H1 (cell line): ENCODE results near the gene ELMO1.

ENCODE experiments used
- ASH2L ChIP-seq: fragments of 200-600, 300-600 bp; sonication (generic); IDR thresholded peaks from one replicate; pipeline ENCODE4 v1.7.1; 2017; ENCODE audit warnings: low read length
- CHD2 ChIP-seq: IDR thresholded peaks from 2 replicates; pipeline ENCODE4 v1.6.1; 2012; ENCODE audit warnings: low read length, improper control_type of control experiment
- CTCF ChIP-seq, 3 experiments: IDR thresholded peaks; 1 replicate in 2 of 3; 2 replicates in 1 of 3; pipeline versions ENCODE4 v1.5.1 to v1.6.1; 2011; ENCODE audit warnings: low read length in 3 of 3, mild to moderate bottlenecking in 3 of 3, inconsistent platforms in 2 of 3, low read depth in 1 of 3, moderate library complexity in 1 of 3; ENCODE audit not compliant: insufficient read depth in 1 of 3; ENCODE audit errors: control extremely low read depth in 1 of 3
- EZH2 ChIP-seq: fragments of 200-600 bp; sonication (generic); IDR thresholded peaks from 2 replicates; pipeline ENCODE4 v1.7.1; 2012; ENCODE audit warnings: low read depth, mild to moderate bottlenecking, moderate library complexity, low read length, inconsistent platforms; ENCODE audit not compliant: severe bottlenecking
- GTF2F1 ChIP-seq: IDR thresholded peaks from 2 replicates; pipeline ENCODE4 v1.6.1; 2012; ENCODE audit warnings: low read depth, low read length, improper control_type of control experiment, borderline replicate concordance
- JUND ChIP-seq: IDR thresholded peaks from 2 replicates; pipeline ENCODE4 v1.6.1; 2011; ENCODE audit warnings: mild to moderate bottlenecking, improper control_type of control experiment, low read length
- SP1 ChIP-seq: IDR thresholded peaks from 2 replicates; pipeline ENCODE4 v1.6.1; 2011; ENCODE audit warnings: low read depth, low read length
- TAF1 ChIP-seq: IDR thresholded peaks from 2 replicates; pipeline ENCODE4 v1.6.1; 2011; ENCODE audit warnings: mild to moderate bottlenecking, low read depth, low read length
- YY1 ChIP-seq: IDR thresholded peaks from 2 replicates; pipeline ENCODE4 v1.6.1; 2011; ENCODE audit warnings: low read depth, mild to moderate bottlenecking, low read length

- TF ChIP-seq CTCF (IDR thresholded peaks at IDR 0.05; ENCODE audit: control extremely low read depth in 1 of 3, insufficient read depth in 1 of 3, low read depth in 1 of 3, low read length in 3 of 3): no peak
- no peak for TF ChIP-seq YY1
- no peak for TF ChIP-seq EZH2
- no peak for TF ChIP-seq TAF1
- TF ChIP-seq GTF2F1: no peak
- TF ChIP-seq ASH2L: no peak
- TF ChIP-seq CHD2: no peak
- TF ChIP-seq JUND: no peak
- TF ChIP-seq SP1: no peak
Measured at GRCh38 chr7:36910401-36910800, 538.3 kb downstream of the ELMO1 start.
